ENCODE measurements around the gene DMAP1. TPM values are rescaled to one million over a fixed set of nuclear protein-coding genes. Genes with fewer than 3 reads are reported as not detected.

DMAP1 gene
- total and polyA plus RNA-seq, 9 donors = 28.1 to 46.9 (median 42.2) TPM

DNA sequence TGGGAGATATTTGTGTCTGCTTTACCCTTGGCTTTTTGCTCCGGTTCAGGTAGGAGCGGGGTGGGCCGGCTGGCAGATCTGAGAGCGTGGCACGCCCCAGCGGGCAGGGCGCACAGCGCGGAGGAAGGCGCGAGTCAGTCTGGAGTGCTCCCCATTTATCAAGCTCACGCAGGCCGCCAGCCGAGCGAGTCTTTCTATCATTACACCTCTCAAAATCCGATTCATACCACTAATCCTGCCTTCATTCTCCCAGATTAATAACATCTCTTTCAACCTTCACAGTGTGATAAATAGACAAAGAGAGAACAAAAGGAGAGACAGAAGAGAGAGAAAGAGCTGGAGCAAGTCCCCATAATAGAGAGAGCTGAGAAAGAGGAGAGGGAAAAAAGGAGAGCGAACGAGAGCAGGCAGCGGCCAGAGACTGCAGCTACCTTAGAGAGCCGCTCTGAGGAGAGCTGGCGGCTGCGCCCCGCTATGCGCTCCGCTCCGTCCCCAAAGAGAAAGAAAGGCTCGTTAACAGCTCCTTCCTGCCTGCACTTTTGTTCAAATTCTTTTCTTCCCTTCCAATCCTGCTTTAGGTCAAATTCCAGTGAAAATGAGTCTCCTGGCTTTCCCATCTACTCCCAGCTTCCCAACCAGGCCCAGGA is 48.0 kb downstream of the DMAP1 start:
- H3K27ac ChIP-seq = no peak overlapping the region
- 96 to 97% (median 96%) methylated on average over 27 of the region's 27 CpGs for WGBS, 3 donors
- H3K4me1 ChIP-seq (ENCODE audit: insufficient read depth) = peaks cover 2% of the 10 kb centered on the region
- no peaks in the 10 kb centered on the region for H3K36me3 ChIP-seq
- no peak for DNase-seq
- H3K9me3 ChIP-seq = no peaks in the 10 kb centered on the region
- intact Hi-C loops (cut with DNase I) = no loop called here
- no peak overlapping the region for H3K4me3 ChIP-seq
- TF ChIP-seq POLR2A (IDR thresholded peaks at IDR 0.05) (no peak), EP300 (IDR thresholded peaks at IDR 0.05) (no peak)
- TF ChIP-seq, protein P1, sequence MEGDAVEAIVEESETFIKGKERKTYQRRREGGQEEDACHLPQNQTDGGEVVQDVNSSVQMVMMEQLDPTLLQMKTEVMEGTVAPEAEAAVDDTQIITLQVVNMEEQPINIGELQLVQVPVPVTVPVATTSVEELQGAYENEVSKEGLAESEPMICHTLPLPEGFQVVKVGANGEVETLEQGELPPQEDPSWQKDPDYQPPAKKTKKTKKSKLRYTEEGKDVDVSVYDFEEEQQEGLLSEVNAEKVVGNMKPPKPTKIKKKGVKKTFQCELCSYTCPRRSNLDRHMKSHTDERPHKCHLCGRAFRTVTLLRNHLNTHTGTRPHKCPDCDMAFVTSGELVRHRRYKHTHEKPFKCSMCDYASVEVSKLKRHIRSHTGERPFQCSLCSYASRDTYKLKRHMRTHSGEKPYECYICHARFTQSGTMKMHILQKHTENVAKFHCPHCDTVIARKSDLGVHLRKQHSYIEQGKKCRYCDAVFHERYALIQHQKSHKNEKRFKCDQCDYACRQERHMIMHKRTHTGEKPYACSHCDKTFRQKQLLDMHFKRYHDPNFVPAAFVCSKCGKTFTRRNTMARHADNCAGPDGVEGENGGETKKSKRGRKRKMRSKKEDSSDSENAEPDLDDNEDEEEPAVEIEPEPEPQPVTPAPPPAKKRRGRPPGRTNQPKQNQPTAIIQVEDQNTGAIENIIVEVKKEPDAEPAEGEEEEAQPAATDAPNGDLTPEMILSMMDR (IDR thresholded peaks at IDR 0.05) = no peak
- no peaks in the 10 kb centered on the region for H3K27me3 ChIP-seq

DNA sequence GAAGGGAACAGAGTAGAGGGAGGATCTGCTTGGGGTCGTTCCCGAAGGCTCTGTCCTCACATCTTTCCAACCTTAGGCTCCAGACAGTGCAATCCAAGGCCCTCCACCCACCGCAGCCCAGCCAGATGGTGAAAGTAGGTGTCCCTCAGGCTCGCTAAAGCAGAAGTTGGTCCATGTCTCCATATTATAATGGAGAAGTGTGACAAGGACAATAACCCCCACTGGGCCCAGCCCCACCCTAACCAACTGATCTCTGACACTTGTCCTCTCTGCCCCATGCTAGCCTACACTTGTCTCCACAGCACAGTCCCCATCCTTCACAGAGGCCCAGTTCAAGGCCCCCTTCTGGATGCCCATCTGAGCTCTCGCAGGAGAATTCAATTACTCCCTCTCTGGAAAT is 48.7 kb downstream of the DMAP1 start:
- H3K4me3 ChIP-seq = no peak overlapping the region
- intact Hi-C loops (cut with DNase I) = no loop called here
- no peaks in the 10 kb centered on the region for H3K36me3 ChIP-seq
- H3K9me3 ChIP-seq = no peaks in the 10 kb centered on the region
- TF ChIP-seq EP300 (IDR thresholded peaks at IDR 0.05) (no peak), POLR2A (IDR thresholded peaks at IDR 0.05) (no peak)
- TF ChIP-seq, protein P1 (IDR thresholded peaks at IDR 0.05) = no peak
- no peak overlapping the region for H3K27ac ChIP-seq
- no peaks in the 10 kb centered on the region for H3K27me3 ChIP-seq
- 88 to 92% (median 89%) methylated on average over 5 of the region's 5 CpGs for WGBS, 3 donors
- H3K4me1 ChIP-seq (ENCODE audit: insufficient read depth) = peaks cover 2% of the 10 kb centered on the region
- DNase-seq = no peak

DNA sequence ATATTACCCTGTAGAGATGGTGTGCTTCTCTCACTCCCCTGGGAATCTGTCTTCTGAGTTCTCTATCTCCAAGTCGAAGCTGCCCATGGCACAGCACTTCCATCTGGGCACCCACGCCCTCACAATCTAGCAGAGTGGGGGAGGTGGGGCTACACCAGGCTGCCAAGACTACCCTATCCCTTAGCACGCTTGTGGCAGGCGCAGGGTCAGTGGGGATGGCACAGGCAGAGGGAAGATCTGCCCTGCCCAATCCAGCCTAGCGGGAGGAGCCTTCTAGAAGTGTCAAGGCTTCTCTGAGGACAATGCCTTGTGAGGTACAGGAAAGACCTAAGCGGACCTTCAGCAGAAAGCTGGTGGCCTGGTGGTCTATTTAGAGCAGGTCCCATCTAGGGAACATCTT is 49.1 kb downstream of the DMAP1 start:
- no peak for DNase-seq
- Histone ChIP-seq H3K27me3 (no peaks in the 10 kb centered on the region), H3K36me3 (no peaks in the 10 kb centered on the region), H3K9me3 (no peaks in the 10 kb centered on the region), H3K4me1 (ENCODE audit: insufficient read depth) (peaks cover 2% of the 10 kb centered on the region), H3K4me3 (no peak overlapping the region), H3K27ac (no peak overlapping the region)
- TF ChIP-seq POLR2A (IDR thresholded peaks at IDR 0.05) = no peak
- TF ChIP-seq, protein P1 (IDR thresholded peaks at IDR 0.05) = no peak
- no peak for TF ChIP-seq EP300 (IDR thresholded peaks at IDR 0.05)
- intact Hi-C loops (cut with DNase I) = no loop called here
- 93 to 99% (median 98%) methylated on average over 6 of the region's 6 CpGs for WGBS, 3 donors

DNA sequence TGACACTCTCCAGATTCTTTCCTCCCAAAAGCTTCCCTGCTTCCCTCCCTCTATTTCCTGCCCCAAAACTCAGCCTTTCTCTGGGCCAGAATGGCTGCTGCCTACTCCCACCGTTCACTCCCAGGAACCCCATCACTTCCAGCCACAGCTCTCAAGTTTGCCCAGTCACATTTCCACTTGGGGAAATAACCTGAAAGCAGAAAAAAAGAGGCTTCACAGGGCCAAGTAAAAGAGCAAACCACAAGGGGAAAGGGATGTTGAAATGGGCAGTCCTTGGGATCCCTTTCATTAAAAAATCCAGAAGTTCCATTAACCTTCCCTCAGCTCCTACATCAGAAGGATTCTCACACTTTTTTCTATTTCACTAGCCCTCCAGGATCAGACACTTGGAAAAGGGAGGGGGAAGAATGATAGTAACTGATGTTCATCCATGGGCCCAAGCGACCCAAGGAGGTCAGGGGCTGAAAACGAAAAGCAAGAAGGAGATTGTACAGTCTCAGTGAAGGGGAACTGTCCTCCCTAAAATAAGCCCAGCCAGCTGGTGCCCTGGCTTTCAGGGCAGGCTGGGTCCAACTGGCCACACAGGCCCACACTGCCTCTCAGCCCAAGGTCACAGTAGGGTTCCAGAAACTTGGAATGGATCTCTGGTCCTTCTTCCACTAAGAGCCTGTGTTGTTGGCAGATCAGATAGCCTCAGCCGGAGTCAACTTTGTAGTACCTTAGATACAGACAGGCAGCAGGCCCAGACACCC is 49.7 kb downstream of the DMAP1 start:
- Histone ChIP-seq H3K4me3 (no peak overlapping the region), H3K27me3 (no peaks in the 10 kb centered on the region), H3K9me3 (no peaks in the 10 kb centered on the region), H3K27ac (no peak overlapping the region), H3K4me1 (ENCODE audit: insufficient read depth) (peaks cover 2% of the 10 kb centered on the region), H3K36me3 (no peaks in the 10 kb centered on the region)
- intact Hi-C loops (cut with DNase I) = no loop called here
- 61 to 77% (median 64%) methylated on average over 4 of the region's 4 CpGs for WGBS, 3 donors
- TF ChIP-seq, protein P1 (IDR thresholded peaks at IDR 0.05) = no peak
- TF ChIP-seq POLR2A (IDR thresholded peaks at IDR 0.05) (no peak), EP300 (IDR thresholded peaks at IDR 0.05) (no peak)
- no peak for DNase-seq
